Measurements from ENCODE around the gene PRRX1.
A peak's percentile ranks its signal among the peaks of the same experiment; 100 is the strongest.

PRRX1 gene

GRCh38 chr1:170663404-170664092, 383 bp upstream of the PRRX1 start:
- DNase-seq (ENCODE audit: low read depth), result no peak
- TF ChIP-seq MYC (IDR thresholded peaks at IDR 0.05; ENCODE audit: low read depth, low read length), result no peak
- no peak for TF ChIP-seq CTCF (IDR thresholded peaks at IDR 0.05; ENCODE audit: low read depth, low read length)
- TF ChIP-seq POLR2A (IDR thresholded peaks at IDR 0.05; ENCODE audit: extremely low read depth, insufficient read length), result no peak
- TF ChIP-seq MAX (IDR thresholded peaks at IDR 0.05; ENCODE audit: low read depth, low read length), result no peak
- H3K4me3 ChIP-seq (ENCODE audit: low read depth, low read length), result no peak overlapping the region

- TF ChIP-seq CTCF (IDR thresholded peaks at IDR 0.05; ENCODE audit: low read depth, low read length), result no peak
- TF ChIP-seq POLR2A (IDR thresholded peaks at IDR 0.05; ENCODE audit: extremely low read depth, insufficient read length), result no peak
- TF ChIP-seq MYC (IDR thresholded peaks at IDR 0.05; ENCODE audit: low read depth, low read length), result no peak
- TF ChIP-seq MAX (IDR thresholded peaks at IDR 0.05; ENCODE audit: low read depth, low read length), result no peak
- DNase-seq (ENCODE audit: low read depth), result no peak
- no peak overlapping the region for H3K4me3 ChIP-seq (ENCODE audit: low read depth, low read length)
Observed at GRCh38 chr1:170664828-170665612, 1.1 kb downstream of the PRRX1 start.

- no peak for TF ChIP-seq MAX (IDR thresholded peaks at IDR 0.05; ENCODE audit: low read depth, low read length)
- TF ChIP-seq POLR2A (IDR thresholded peaks at IDR 0.05; ENCODE audit: extremely low read depth, insufficient read length), result no peak
- TF ChIP-seq MYC (IDR thresholded peaks at IDR 0.05; ENCODE audit: low read depth, low read length), result no peak
- no peak for TF ChIP-seq CTCF (IDR thresholded peaks at IDR 0.05; ENCODE audit: low read depth, low read length)
- H3K4me3 ChIP-seq (ENCODE audit: low read depth, low read length), result no peak overlapping the region
- no peak for DNase-seq (ENCODE audit: low read depth)
Observed at GRCh38 chr1:170665629-170666028, 1.7 kb downstream of the PRRX1 start.

- TF ChIP-seq CTCF (IDR thresholded peaks at IDR 0.05; ENCODE audit: low read depth, low read length), result no peak
- no peak for TF ChIP-seq MYC (IDR thresholded peaks at IDR 0.05; ENCODE audit: low read depth, low read length)
- TF ChIP-seq POLR2A (IDR thresholded peaks at IDR 0.05; ENCODE audit: extremely low read depth, insufficient read length), result no peak
- no peak for TF ChIP-seq MAX (IDR thresholded peaks at IDR 0.05; ENCODE audit: low read depth, low read length)
- DNase-seq (ENCODE audit: low read depth), result no peak
- H3K4me3 ChIP-seq (ENCODE audit: low read depth, low read length), result no peak overlapping the region
Observed at GRCh38 chr1:170666541-170667254, 2.8 kb downstream of the PRRX1 start.

GRCh38 chr1:170668209-170669106, 4.5 kb downstream of the PRRX1 start:
- TF ChIP-seq MYC (IDR thresholded peaks at IDR 0.05; ENCODE audit: low read depth, low read length) (no peak), CTCF (IDR thresholded peaks at IDR 0.05; ENCODE audit: low read depth, low read length) (no peak), POLR2A (IDR thresholded peaks at IDR 0.05; ENCODE audit: extremely low read depth, insufficient read length) (no peak), MAX (IDR thresholded peaks at IDR 0.05; ENCODE audit: low read depth, low read length) (no peak)
- no peak overlapping the region for H3K4me3 ChIP-seq (ENCODE audit: low read depth, low read length)
- peak; percentile 22 for DNase-seq (ENCODE audit: low read depth)
